ENCODE measurements around the gene THEM5.
"Not testable (repeated sequence)": the region's sequence is repeated elsewhere in the genome, so short reads cannot be mapped to it uniquely, and the experiment has no call there.

DNA sequence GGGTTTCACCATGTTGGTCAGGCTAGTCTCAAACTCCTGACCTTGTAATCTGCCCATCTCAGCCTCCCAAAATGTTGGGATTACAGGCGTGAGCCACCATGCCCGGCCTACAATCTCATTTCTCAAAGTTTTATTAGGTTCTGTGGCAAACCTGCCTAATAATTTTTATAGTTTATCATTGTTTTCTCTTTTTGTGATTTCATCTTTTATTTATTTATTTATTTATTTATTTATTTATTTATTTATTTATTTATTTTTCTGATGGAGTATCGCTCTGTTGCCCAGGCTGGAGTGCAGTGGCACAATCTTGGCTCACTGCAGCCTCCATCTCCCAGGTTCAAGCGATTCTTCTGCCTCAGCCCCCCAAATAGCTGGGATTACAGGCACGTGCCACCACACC, 31.4 kb upstream of the THEM5 start:
- TF ChIP-seq EZH2phosphoT487 (IDR thresholded peaks at IDR 0.05; ENCODE audit: low read length); EZH2 (optimal IDR thresholded peaks at IDR 0.05; ENCODE audit: low read depth, low read length): not testable (repeated sequence)

All from MM.1S (cell line).